HCT116 (cell line): ENCODE data around the gene TSLP.

Experiments used
- CTCF ChIP-seq, 3 experiments: fragments of 200-600 bp in 1 of 3; sonication (generic) in 1 of 3; IDR thresholded peaks in 2 of 3; conservative IDR thresholded peaks in 1 of 3; 2 replicates each; pipeline ENCODE4 v1.5.1; 2012 to 2017; ENCODE audit warnings: low read depth in 2 of 3, low read length in 2 of 3, antibody characterized with exemption in 1 of 3, borderline replicate concordance in 1 of 3, control low read depth in 1 of 3, mild to moderate bottlenecking in 1 of 3, mixed read lengths in 1 of 3, mixed run types in 1 of 3, moderate library complexity in 1 of 3; ENCODE audit not compliant: insufficient read depth in 1 of 3
- ELF1 ChIP-seq: IDR thresholded peaks from 2 replicates; pipeline ENCODE4 v1.6.1; 2012; ENCODE audit warnings: low read depth, borderline replicate concordance
- EZH2 ChIP-seq: fragments of 200-600 bp; sonication (generic); IDR thresholded peaks from 2 replicates; pipeline ENCODE4 v1.6.1; 2017; ENCODE audit warnings: antibody characterized with exemption, mixed run types
- EZH2phosphoT487 ChIP-seq: fragments of 200-600 bp; IDR thresholded peaks from 2 replicates; pipeline ENCODE4 v1.6.1; 2018; ENCODE audit warnings: antibody characterized with exemption, borderline replicate concordance
- FOSL1 ChIP-seq: IDR thresholded peaks from 2 replicates; pipeline ENCODE4 v1.6.1; 2012; ENCODE audit warnings: low read depth
- POLR2A ChIP-seq: IDR thresholded peaks from 2 replicates; pipeline ENCODE4 v1.7.0; 2011; ENCODE audit warnings: borderline replicate concordance; ENCODE audit not compliant: insufficient read depth, insufficient read length; ENCODE audit errors: extremely low read depth
- REST ChIP-seq: IDR thresholded peaks from 2 replicates; pipeline ENCODE4 v1.6.1; 2012; ENCODE audit warnings: low read depth
- SIN3A ChIP-seq: IDR thresholded peaks from 2 replicates; pipeline ENCODE4 v1.6.1; 2012; ENCODE audit warnings: low read depth
- YY1 ChIP-seq: IDR thresholded peaks from 2 replicates; pipeline ENCODE4 v1.6.1; 2011; ENCODE audit warnings: low read length, low read depth, moderate library complexity, mild to moderate bottlenecking; ENCODE audit not compliant: insufficient replicate concordance; ENCODE audit errors: extremely low read depth
- ZFX ChIP-seq: fragments of 450-650 bp; IDR thresholded peaks from 2 replicates; pipeline ENCODE4 v1.6.1; 2017

- TF ChIP-seq CTCF (IDR thresholded peaks at IDR 0.05 in 2 of 3, conservative IDR thresholded peaks at IDR 0.05 in 1 of 3; ENCODE audit: borderline replicate concordance in 1 of 3, insufficient read depth in 1 of 3, low read depth in 2 of 3, low read length in 2 of 3) (no peak), EZH2phosphoT487 (no peak), POLR2A (no peak), ELF1 (no peak), ZFX (no peak), SIN3A (no peak), FOSL1 (no peak), YY1 (no peak), REST (no peak), EZH2 (no peak)
These were observed 11.3 kb upstream of the TSLP start for GRCh38 chr5:111060169-111060568.
